HepG2 (cell line): ENCODE data around the gene MYO16. TPM values are rescaled to one million over a fixed set of nuclear protein-coding genes. Genes with fewer than 3 reads are reported as not detected.

Source experiments
- ATAC-seq: fragments of 200-7000 bp; cut with Tn5 transposase; 3 replicates; pipeline ENCODE4 v1.9.1; 2020; ENCODE audit warnings: mild to moderate bottlenecking, moderate library complexity
- BruUV-seq: library from RNA; stranded (reverse); fragments of 400-500 nt; replicated peaks from 2 replicates; lab custom pipeline; 2021; lab: Mats Ljungman, UMichigan
- CTCF ChIA-PET: fragments of 300-600 bp; formaldehyde crosslinking; extraction: SDS; loops from one replicate; lab custom pipeline; 2021; ENCODE audit warnings: low total read pairs, inconsistent platforms, low intra/inter-chr PET ratio; lab: Yijun Ruan, JAX
- POLR2A ChIA-PET: fragments of 350-600 bp; sonication (Branson Sonifier 250); formaldehyde crosslinking; loops from one replicate; lab custom pipeline; 2020; ENCODE audit warnings: antibody characterized with exemption, inconsistent platforms; lab: Yijun Ruan, JAX
- DNase-seq: peaks from one replicate; pipeline ENCODE4 v3.0.0-alpha.2; 2015; ENCODE audit warnings: low spot score
- FAIRE-seq: peaks from 3 replicates; lab custom pipeline; 2011; peaks lifted over from hg19 to GRCh38; lab: Jason Lieb, UNC
- H2AFZ ChIP-seq: one replicate; pipeline ENCODE4 v1.6.1; 2011; ENCODE audit warnings: low read length, inconsistent platforms
- H3K27ac ChIP-seq: fragments of 300-600 bp; 3 replicates; pipeline ENCODE4 v1.8.0; 2011; ENCODE audit warnings: mixed run types, mild to moderate bottlenecking, mixed read lengths, low read length, inconsistent platforms; ENCODE audit not compliant: insufficient read depth; ENCODE audit errors: extremely low read length
- H3K27me3 ChIP-seq, 2 experiments: fragments of 200-600 bp in 1 of 2; 2 replicates in 1 of 2; 3 replicates in 1 of 2; pipeline versions ENCODE4 v1.6.0 to v1.8.0; 2011; ENCODE audit warnings: low read length in 2 of 2, mild to moderate bottlenecking in 2 of 2, moderate library complexity in 2 of 2, inconsistent platforms in 1 of 2; ENCODE audit not compliant: insufficient read depth in 2 of 2, control insufficient read depth in 1 of 2
- H3K36me3 ChIP-seq, 2 experiments: fragments of 200-600 bp in 1 of 2; replicated peaks in 1 of 2; 2 replicates in 1 of 2; 3 replicates in 1 of 2; pipeline versions ENCODE4 v1.5.1 to v1.8.0; 2011; ENCODE audit warnings: low read length in 2 of 2, inconsistent platforms in 1 of 2; ENCODE audit not compliant: insufficient read depth in 2 of 2, control insufficient read depth in 1 of 2
- H3K4me1 ChIP-seq: 2 replicates; pipeline ENCODE4 v1.5.1; 2012; ENCODE audit warnings: low read length, inconsistent platforms; ENCODE audit not compliant: insufficient read depth
- H3K4me2 ChIP-seq: 2 replicates; pipeline ENCODE4 v1.6.0; 2011; ENCODE audit warnings: low read depth, low read length, inconsistent platforms
- H3K4me3 ChIP-seq, 3 experiments: fragments of 200-600 bp in 1 of 3; sonication (generic), shearing (Covaris generic) in 1 of 3; replicated peaks in 1 of 3; 2 replicates each; pipeline ENCODE4 v1.5.1; 2011 to 2016; ENCODE audit warnings: low read length in 3 of 3, inconsistent platforms in 2 of 3, low read depth in 2 of 3, mild to moderate bottlenecking in 2 of 3, control low read depth in 1 of 3, mixed read lengths in 1 of 3; ENCODE audit not compliant: insufficient read depth in 1 of 3
- H3K79me2 ChIP-seq: one replicate; pipeline ENCODE4 v1.6.1; 2011; ENCODE audit warnings: low read length, inconsistent platforms; ENCODE audit not compliant: insufficient read depth
- H3K9ac ChIP-seq: 2 replicates; pipeline ENCODE4 v1.6.0; 2011; ENCODE audit warnings: mild to moderate bottlenecking, low read depth, low read length, inconsistent platforms; ENCODE audit not compliant: insufficient read depth
- H3K9me3 ChIP-seq: 2 replicates; pipeline ENCODE4 v1.5.1; 2012; ENCODE audit warnings: mild to moderate bottlenecking, low read length
- H4K20me1 ChIP-seq: 2 replicates; pipeline ENCODE4 v1.6.0; 2011; ENCODE audit warnings: inconsistent platforms, mild to moderate bottlenecking, low read length, moderate library complexity; ENCODE audit not compliant: insufficient read depth
- HIC2 ChIP-seq: sonication (generic); formaldehyde crosslinking; IDR thresholded peaks from 2 replicates; pipeline ENCODE4 v1.9.0; 2022; ENCODE audit warnings: low read depth, missing genetic modification reagents
- POLR2AphosphoS5 ChIP-seq: IDR thresholded peaks from 2 replicates; pipeline ENCODE4 v1.6.1; 2012; ENCODE audit warnings: low read depth, low read length
- ZNF260 ChIP-seq: sonication (generic); formaldehyde crosslinking; IDR thresholded peaks from 2 replicates; pipeline ENCODE4 v1.4.0; 2020; ENCODE audit warnings: missing genetic modification reagents, low read depth, mild to moderate bottlenecking, borderline replicate concordance
- ZNF609 ChIP-seq: sonication (generic); formaldehyde crosslinking; IDR thresholded peaks from 2 replicates; pipeline ENCODE4 v1.4.0; 2020; ENCODE audit warnings: mild to moderate bottlenecking, missing genetic modification reagents, borderline replicate concordance
- WGBS: methylation state at CpG from one replicate; pipeline ENCODE4 v1.1.6; 2017; ENCODE audit warnings: low lambda C conversion rate; 5-methylcytosine and 5-hydroxymethylcytosine counted together
- in situ Hi-C: cut with HindIII; loops from 2 replicates; pipeline ENCODE4 v1.10.0; 2017; ENCODE audit warnings: low pct_unique_long_range_greater_than_20kb; ENCODE audit not compliant: extremely low pct_ligation_motif_present
- intact Hi-C: fragments of 100-400 bp; cut with micrococcal nuclease; formaldehyde crosslinking; loops from one replicate; pipeline ENCODE4 v1.10.0; 2022; ENCODE audit not compliant: unreplicated experiment
- polyA plus RNA-seq, 8 experiments: library from polyadenylated mRNA; depleted of rRNA in 3 of 8; stranded (reverse) in 7 of 8; unstranded in 1 of 8; fragments of >200 nt; fragmentation: Illumina TruSeq in 4 of 8; extraction: Trizol in 4 of 8; gene quantifications; 2 replicates each; pipeline versions ENCODE4 v1.2.1 to v1.2.3, GENCODE V29; 2011 to 2016; ENCODE audit warnings: low read depth in 4 of 8, missing spikeins in 1 of 8, mixed read lengths in 1 of 8; ENCODE audit not compliant: insufficient read depth in 1 of 8
- total RNA-seq, 5 experiments: library from RNA; depleted of rRNA; stranded (reverse); fragments of >200 nt; fragmentation: Illumina TruSeq; extraction: Trizol; gene quantifications; 2 replicates each; pipeline ENCODE4 v1.2.3, GENCODE V29; 2016; ENCODE audit warnings: low read depth in 1 of 5

The MYO16 gene
- total and polyA plus RNA-seq, 2 of the 13 experiments (the other 11 are each of a cell fraction or from before 2014, with no cell fraction given): not detected

- POLR2A ChIA-PET: no interaction called here
- no TSS peak for BruUV-seq
- no peaks in the 10 kb centered on the region for H3K79me2 ChIP-seq
- no peak overlapping the region for H3K4me3 ChIP-seq
- no peak overlapping the region for H2AFZ ChIP-seq
- in situ Hi-C loops: no loop called here
- no peaks in the 10 kb centered on the region for H3K36me3 ChIP-seq
- intact Hi-C loops: no loop called here
- H3K4me2 ChIP-seq: no peak overlapping the region
- no peaks in the 10 kb centered on the region; a peak in 1 of 5 replicates for H3K27me3 ChIP-seq
- WGBS: 4% methylated on average over 3 of the region's 3 CpGs
- H3K4me1 ChIP-seq: no peaks in the 10 kb centered on the region
- ATAC-seq (no peak), DNase-seq (no peak), FAIRE-seq (no peak)
- H4K20me1 ChIP-seq: no peaks in the 10 kb centered on the region
- no peak for TF ChIP-seq HIC2 (CRISPR knock-in tag)
- no peak for TF ChIP-seq POLR2AphosphoS5
- no peak for TF ChIP-seq ZNF609 (CRISPR knock-in tag)
- TF ChIP-seq ZNF260 (CRISPR knock-in tag): no peak
- H3K9ac ChIP-seq: no peak overlapping the region
- no peaks in the 10 kb centered on the region for H3K9me3 ChIP-seq
- no peak overlapping the region for H3K27ac ChIP-seq
- CTCF ChIA-PET: no interaction called here
Observed at GRCh38 chr13:108929532-108930206, 300.3 kb downstream of the MYO16 start.
